OCI-LY7 (cell line): Measurements from ENCODE around the gene RPS24. TPM values are rescaled to one million over a fixed set of nuclear protein-coding genes. Genes with fewer than 3 reads are reported as not detected.

ENCODE experiments used
- BruUV-seq: library from RNA; stranded (reverse); fragments of 400-500 nt; replicated peaks from 2 replicates; lab custom pipeline; 2021; lab: Mats Ljungman, UMichigan
- CTCF ChIA-PET: fragments of 300-600 bp; sonication (Branson Sonifier 250); formaldehyde crosslinking; loops from one replicate; lab custom pipeline; 2022; ENCODE audit warnings: antibody characterized with exemption; ENCODE audit not compliant: unreplicated experiment; lab: Charles Lee
- POLR2A ChIA-PET: fragments of 300-600 bp; sonication (Branson Sonifier 250); formaldehyde crosslinking; loops from one replicate; lab custom pipeline; 2022; ENCODE audit warnings: antibody characterized with exemption; lab: Charles Lee
- DNase-seq: peaks from one replicate; pipeline ENCODE4 v3.0.0-alpha.2; 2015; ENCODE audit warnings: low spot score
- H2AFZ ChIP-seq: fragments of 200-600 bp; sonication (generic), shearing (Covaris generic); 2 replicates; pipeline ENCODE4 v1.6.1; 2014; ENCODE audit warnings: mild to moderate bottlenecking, antibody characterized with exemption, low read length, moderate library complexity
- H3K27ac ChIP-seq: fragments of 200-600 bp; sonication (generic); 2 replicates; pipeline ENCODE4 v1.5.1; 2014; ENCODE audit warnings: mixed run types, low read depth, mild to moderate bottlenecking, moderate library complexity, low read length, inconsistent platforms; ENCODE audit not compliant: poor library complexity, severe bottlenecking
- H3K36me3 ChIP-seq: fragments of 200-600 bp; sonication (generic); 2 replicates; pipeline ENCODE4 v1.6.1; 2014; ENCODE audit warnings: mild to moderate bottlenecking, antibody characterized with exemption, low read length, moderate library complexity, mixed read lengths; ENCODE audit not compliant: insufficient read depth
- H3K4me1 ChIP-seq: fragments of 200-600 bp; sonication (generic); 2 replicates; pipeline ENCODE4 v1.5.1; 2014; ENCODE audit warnings: mild to moderate bottlenecking, low read length; ENCODE audit not compliant: insufficient read depth, poor library complexity, severe bottlenecking
- H3K4me2 ChIP-seq: fragments of 200-600 bp; sonication (generic); 2 replicates; pipeline ENCODE4 v1.6.1; 2014; ENCODE audit warnings: mild to moderate bottlenecking, low read length
- H3K4me3 ChIP-seq: fragments of 200-600 bp; sonication (generic); 2 replicates; pipeline ENCODE4 v1.5.1; 2014; ENCODE audit warnings: mild to moderate bottlenecking, low read depth, low read length; ENCODE audit not compliant: poor library complexity, severe bottlenecking
- H3K79me2 ChIP-seq: fragments of 200-600 bp; sonication (generic); 2 replicates; pipeline ENCODE4 v1.6.1; 2016; ENCODE audit warnings: low read depth, mild to moderate bottlenecking, low read length, moderate library complexity, mixed read lengths; ENCODE audit not compliant: insufficient read depth
- H3K9me2 ChIP-seq: fragments of 200-600 bp; sonication (generic); 2 replicates; pipeline ENCODE4 v1.6.1; 2016; ENCODE audit warnings: mild to moderate bottlenecking, low read length, mixed read lengths; ENCODE audit not compliant: insufficient read depth
- H3K9me3 ChIP-seq: fragments of 200-600 bp; sonication (generic); 2 replicates; pipeline ENCODE4 v1.6.1; 2014; ENCODE audit warnings: mild to moderate bottlenecking, mixed run types, low read length, mixed read lengths
- H4K20me1 ChIP-seq: fragments of 200-600 bp; sonication (generic); 2 replicates; pipeline ENCODE4 v1.6.1; 2014; ENCODE audit warnings: mild to moderate bottlenecking, antibody characterized with exemption, low read length, moderate library complexity, mixed read lengths; ENCODE audit not compliant: insufficient read depth
- EZH2phosphoT487 ChIP-seq: fragments of 200-600 bp; sonication (generic); IDR thresholded peaks from 2 replicates; pipeline ENCODE4 v1.6.1; 2018; ENCODE audit warnings: low read depth, borderline replicate concordance, mild to moderate bottlenecking, mixed run types, antibody characterized with exemption, low read length, moderate library complexity, mixed read lengths
- intact Hi-C: fragments of 100-400 bp; cut with micrococcal nuclease; formaldehyde crosslinking; loops from one replicate; pipeline ENCODE4 v1.10.0; 2022; ENCODE audit not compliant: unreplicated experiment
- total RNA-seq, 2 experiments: library from RNA; depleted of rRNA in 1 of 2; stranded (reverse); fragments of >200 nt in 1 of 2; shearing (Covaris generic) in 1 of 2; gene quantifications; 2 replicates each; pipeline ENCODE4 v1.2.3, GENCODE V29; 2014 to 2022
- TF ChIP-seq, protein P1 (sequence below): fragments of 200-600 bp; sonication (generic); conservative IDR thresholded peaks from 2 replicates; pipeline ENCODE4 v1.5.1; 2014; ENCODE audit warnings: mild to moderate bottlenecking, antibody characterized with exemption, low read length, moderate library complexity, mixed read lengths

Gene RPS24
- total RNA-seq, 2 experiments from 2014 or later: 2,059 to 3,395 TPM

DNA sequence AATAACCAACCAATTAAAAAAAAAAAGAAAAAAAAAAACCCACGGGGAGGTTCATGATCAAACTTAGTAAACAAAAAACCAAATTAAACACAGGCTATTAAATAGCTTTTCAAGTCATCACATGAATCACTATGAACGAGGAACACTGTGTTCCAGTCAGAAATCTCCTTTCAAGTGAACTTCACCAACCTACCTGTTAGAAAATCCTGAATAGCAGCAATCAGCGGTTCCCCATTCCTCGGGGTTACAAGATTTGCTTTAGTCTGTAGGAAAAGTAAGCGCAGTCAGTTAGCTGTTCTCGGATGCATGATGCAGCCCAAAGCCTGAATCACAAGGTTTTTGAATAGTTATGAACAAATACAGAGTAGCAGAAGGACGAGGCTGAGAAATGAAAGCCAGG is 23.4 kb upstream of the RPS24 start:
- no peak overlapping the region for H3K4me2 ChIP-seq
- intact Hi-C loops: no loop called here

DNA sequence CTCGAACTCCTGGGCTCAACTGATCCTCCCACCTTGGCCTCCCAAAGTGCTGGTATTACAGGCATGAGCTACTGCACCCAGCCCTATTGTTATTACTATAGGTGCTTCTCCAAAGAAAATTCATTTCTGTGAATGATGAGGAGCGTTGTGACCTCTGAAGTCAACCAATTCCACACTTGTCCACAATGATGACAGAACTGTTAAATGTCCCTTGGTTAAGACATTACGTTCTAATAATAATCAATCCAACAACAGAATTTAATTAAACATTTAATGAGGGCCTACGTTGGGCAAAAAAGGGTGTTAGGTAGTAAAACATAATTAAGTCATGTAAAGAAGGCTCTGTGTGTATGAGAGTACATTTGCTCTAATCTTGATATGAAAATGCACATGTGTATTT is 22.6 kb upstream of the RPS24 start:
- no peak overlapping the region for H2AFZ ChIP-seq
- no peaks in the 10 kb centered on the region for H3K9me3 ChIP-seq
- intact Hi-C loops: no loop called here
- BruUV-seq: no TSS peak
- ChIA-PET CTCF (no interaction called here), POLR2A (no interaction called here)
- H3K79me2 ChIP-seq: no peaks in the 10 kb centered on the region
- H3K4me2 ChIP-seq: no peak overlapping the region
- TF ChIP-seq, protein P1, sequence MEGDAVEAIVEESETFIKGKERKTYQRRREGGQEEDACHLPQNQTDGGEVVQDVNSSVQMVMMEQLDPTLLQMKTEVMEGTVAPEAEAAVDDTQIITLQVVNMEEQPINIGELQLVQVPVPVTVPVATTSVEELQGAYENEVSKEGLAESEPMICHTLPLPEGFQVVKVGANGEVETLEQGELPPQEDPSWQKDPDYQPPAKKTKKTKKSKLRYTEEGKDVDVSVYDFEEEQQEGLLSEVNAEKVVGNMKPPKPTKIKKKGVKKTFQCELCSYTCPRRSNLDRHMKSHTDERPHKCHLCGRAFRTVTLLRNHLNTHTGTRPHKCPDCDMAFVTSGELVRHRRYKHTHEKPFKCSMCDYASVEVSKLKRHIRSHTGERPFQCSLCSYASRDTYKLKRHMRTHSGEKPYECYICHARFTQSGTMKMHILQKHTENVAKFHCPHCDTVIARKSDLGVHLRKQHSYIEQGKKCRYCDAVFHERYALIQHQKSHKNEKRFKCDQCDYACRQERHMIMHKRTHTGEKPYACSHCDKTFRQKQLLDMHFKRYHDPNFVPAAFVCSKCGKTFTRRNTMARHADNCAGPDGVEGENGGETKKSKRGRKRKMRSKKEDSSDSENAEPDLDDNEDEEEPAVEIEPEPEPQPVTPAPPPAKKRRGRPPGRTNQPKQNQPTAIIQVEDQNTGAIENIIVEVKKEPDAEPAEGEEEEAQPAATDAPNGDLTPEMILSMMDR: no peak
- TF ChIP-seq EZH2phosphoT487: no peak
- no peaks in the 10 kb centered on the region for H3K9me2 ChIP-seq
- H3K4me1 ChIP-seq: no peaks in the 10 kb centered on the region
- H4K20me1 ChIP-seq: no peaks in the 10 kb centered on the region
- no peak overlapping the region for H3K27ac ChIP-seq
- DNase-seq: no peak
- H3K4me3 ChIP-seq: no peak overlapping the region
- peaks cover 91% of the 10 kb centered on the region for H3K36me3 ChIP-seq

More for the DNA sequence above, 23.4 kb upstream of the RPS24 start:
- H3K9me2 ChIP-seq: no peaks in the 10 kb centered on the region
- POLR2A ChIA-PET: interaction anchor here (0.6 kb wide), 3 partner anchors 69 to 952 kb away, joined by 3 to 5 read pairs (median 3); no protein-coding TSS in a partner anchor
- no peaks in the 10 kb centered on the region for H3K4me1 ChIP-seq
- H3K9me3 ChIP-seq: no peaks in the 10 kb centered on the region
- H3K79me2 ChIP-seq: no peaks in the 10 kb centered on the region
- CTCF ChIA-PET: no interaction called here
- no TSS peak for BruUV-seq
- DNase-seq: no peak
- H3K27ac ChIP-seq: no peak overlapping the region
- H3K4me3 ChIP-seq: no peak overlapping the region
- H2AFZ ChIP-seq: no peak overlapping the region
- H3K36me3 ChIP-seq: peaks cover 90% of the 10 kb centered on the region
- no peak for TF ChIP-seq EZH2phosphoT487
- TF ChIP-seq, protein P1: no peak
- no peaks in the 10 kb centered on the region for H4K20me1 ChIP-seq

DNA sequence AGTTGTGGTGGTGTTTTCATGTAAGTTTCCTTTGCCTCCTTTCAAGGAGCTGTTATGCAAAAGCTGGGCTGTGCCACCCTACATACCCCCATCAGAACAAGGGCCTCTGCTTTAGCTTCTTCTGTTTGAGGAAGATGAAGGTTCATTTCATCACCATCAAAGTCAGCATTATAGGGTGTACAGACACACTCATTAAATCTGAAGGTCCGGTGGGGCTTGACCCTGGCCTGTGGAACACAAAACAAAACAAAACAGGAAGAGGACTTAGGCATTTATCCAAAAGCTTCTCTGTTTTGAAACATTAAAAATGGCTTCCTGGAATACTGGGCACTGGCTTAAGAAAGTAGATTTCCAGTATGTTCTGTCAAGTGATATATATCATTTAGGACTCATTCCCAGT is 20.1 kb upstream of the RPS24 start:
- Histone ChIP-seq H3K4me1 (no peaks in the 10 kb centered on the region), H3K9me2 (no peaks in the 10 kb centered on the region), H3K9me3 (no peaks in the 10 kb centered on the region), H3K27ac (no peak overlapping the region), H3K79me2 (no peaks in the 10 kb centered on the region), H3K36me3 (peaks cover 96% of the 10 kb centered on the region), H4K20me1 (no peaks in the 10 kb centered on the region), H3K4me2 (no peak overlapping the region), H3K4me3 (no peak overlapping the region), H2AFZ (no peak overlapping the region)
- TF ChIP-seq EZH2phosphoT487: no peak
- intact Hi-C loops: no loop called here
- DNase-seq: no peak
- CTCF ChIA-PET: no interaction called here
- BruUV-seq: no TSS peak
- POLR2A ChIA-PET: interaction anchor here (0.7 to 1.4 kb wide), 2 partner anchors 14 to 1159 kb away, joined by 4 to 5 read pairs; no protein-coding TSS in a partner anchor
